H1 (cell line): ENCODE measurements around the gene CCNK. TPM values are rescaled to one million over a fixed set of nuclear protein-coding genes. Genes with fewer than 3 reads are reported as not detected.

Source experiments
- CTCF ChIA-PET: fragments of 300-600 bp; sonication (Branson Sonifier 250); formaldehyde crosslinking; loops from one replicate; lab custom pipeline; 2021; ENCODE audit not compliant: partially characterized antibody; lab: Charles Lee
- POLR2A ChIA-PET: fragments of 300-600 bp; sonication (Branson Sonifier 250); formaldehyde crosslinking; loops from one replicate; lab custom pipeline; 2021; ENCODE audit warnings: inconsistent platforms; ENCODE audit not compliant: partially characterized antibody; lab: Charles Lee
- DNase-seq, 2 experiments: peaks; one replicate each; pipeline versions ENCODE4 v3.0.0 to v3.0.0-alpha.2; 2010 to 2022; ENCODE audit warnings: low spot score in 2 of 2, low read depth in 1 of 2, mixed read lengths in 1 of 2
- FAIRE-seq: peaks from 2 replicates; lab custom pipeline; 2011; peaks lifted over from hg19 to GRCh38; lab: Jason Lieb, UNC
- H2AFZ ChIP-seq: 2 replicates; pipeline ENCODE4 v1.8.1; 2012; ENCODE audit warnings: low read length, inconsistent platforms
- H2AK5ac ChIP-seq: 2 replicates; pipeline ENCODE4 v1.6.1; 2013; ENCODE audit warnings: low read depth, low read length
- H2BK120ac ChIP-seq: replicated peaks from 2 replicates; pipeline ENCODE3; 2013; ENCODE audit warnings: low read depth, low read length, inconsistent platforms
- H2BK12ac ChIP-seq: 2 replicates; pipeline ENCODE4 v1.6.1; 2013; ENCODE audit warnings: low read depth, low read length
- H2BK15ac ChIP-seq: 2 replicates; pipeline ENCODE4 v1.6.1; 2013; ENCODE audit warnings: low read length
- H2BK20ac ChIP-seq: 2 replicates; pipeline ENCODE4 v1.6.1; 2013; ENCODE audit warnings: low read length
- H2BK5ac ChIP-seq: 2 replicates; pipeline ENCODE4 v1.6.1; 2013; ENCODE audit warnings: low read depth, low read length
- H3K14ac ChIP-seq: 2 replicates; pipeline ENCODE4 v1.6.1; 2013; ENCODE audit warnings: inconsistent platforms; ENCODE audit not compliant: insufficient read length
- H3K18ac ChIP-seq: 2 replicates; pipeline ENCODE4 v1.6.1; 2013; ENCODE audit warnings: low read length; ENCODE audit errors: extremely low read depth
- H3K23ac ChIP-seq: 2 replicates; pipeline ENCODE4 v1.6.1; 2013; ENCODE audit warnings: inconsistent platforms; ENCODE audit not compliant: insufficient read length
- H3K23me2 ChIP-seq: 2 replicates; pipeline ENCODE4 v1.6.1; 2013; ENCODE audit warnings: low read depth, low read length
- H3K27ac ChIP-seq: 2 replicates; pipeline ENCODE4 v1.6.1; 2011; ENCODE audit warnings: low read depth, low read length, inconsistent platforms
- H3K27me3 ChIP-seq, 4 experiments: replicated peaks in 1 of 4; 1 replicate in 1 of 4; 2 replicates in 3 of 4; pipeline versions ENCODE4 v1.6.1 to v1.8.1; 2011 to 2013; ENCODE audit warnings: low read length in 3 of 4, mild to moderate bottlenecking in 3 of 4, inconsistent platforms in 2 of 4, mixed read lengths in 2 of 4, moderate library complexity in 1 of 4; ENCODE audit not compliant: control insufficient read depth in 3 of 4, insufficient read depth in 3 of 4; ENCODE audit errors: extremely low read depth in 1 of 4
- H3K36me3 ChIP-seq, 4 experiments: 2 replicates each; pipeline versions ENCODE4 v1.6.1 to v1.8.1; 2011 to 2013; ENCODE audit warnings: mild to moderate bottlenecking in 4 of 4, low read length in 3 of 4, moderate library complexity in 2 of 4, control low read depth in 1 of 4, inconsistent platforms in 1 of 4; ENCODE audit not compliant: insufficient read depth in 4 of 4, control insufficient read depth in 2 of 4
- H3K4ac ChIP-seq: replicated peaks from 2 replicates; pipeline ENCODE3; 2013; ENCODE audit warnings: low read length, low read depth, mixed read lengths, inconsistent platforms; ENCODE audit not compliant: insufficient read length
- H3K4me1 ChIP-seq, 4 experiments: replicated peaks in 1 of 4; 1 replicate in 1 of 4; 2 replicates in 3 of 4; pipeline versions ENCODE4 v1.6.1 to v1.8.1; 2011 to 2013; ENCODE audit warnings: low read length in 3 of 4, inconsistent platforms in 2 of 4, mixed read lengths in 1 of 4; ENCODE audit not compliant: insufficient read depth in 4 of 4, control insufficient read depth in 3 of 4
- H3K4me2 ChIP-seq, 2 experiments: 2 replicates each; pipeline versions ENCODE4 v1.6.1 to v1.8.1; 2011 to 2013; ENCODE audit warnings: low read depth in 2 of 2, low read length in 2 of 2, control low read depth in 1 of 2, inconsistent platforms in 1 of 2, mild to moderate bottlenecking in 1 of 2; ENCODE audit not compliant: insufficient read depth in 1 of 2
- H3K4me3 ChIP-seq, 4 experiments: fragments of 200-600, 300-600 bp in 1 of 4; sonication (generic), shearing (Covaris generic), sonication (Bioruptor Twin) in 1 of 4; 2 replicates each; pipeline versions ENCODE4 v1.5.1 to v1.8.1; 2011 to 2016; ENCODE audit warnings: low read length in 4 of 4, low read depth in 3 of 4, control low read depth in 2 of 4, inconsistent platforms in 2 of 4, mild to moderate bottlenecking in 2 of 4, mixed read lengths in 1 of 4, moderate library complexity in 1 of 4; ENCODE audit not compliant: insufficient read depth in 2 of 4; ENCODE audit errors: extremely low read depth in 1 of 4
- H3K56ac ChIP-seq: replicated peaks from 2 replicates; pipeline ENCODE3; 2013; ENCODE audit warnings: low read depth, mild to moderate bottlenecking, mixed read lengths, low read length, inconsistent platforms; ENCODE audit not compliant: insufficient read length
- H3K79me1 ChIP-seq: 2 replicates; pipeline ENCODE4 v1.6.1; 2013; ENCODE audit warnings: low read depth, low read length, control low read depth
- H3K79me2 ChIP-seq, 2 experiments: 2 replicates each; pipeline versions ENCODE4 v1.6.1 to v1.8.1; 2012 to 2013; ENCODE audit warnings: low read length in 2 of 2, mild to moderate bottlenecking in 2 of 2, inconsistent platforms in 1 of 2; ENCODE audit not compliant: insufficient read depth in 2 of 2, control insufficient read depth in 1 of 2
- H3K9ac ChIP-seq, 4 experiments: replicated peaks in 1 of 4; 1 replicate in 1 of 4; 2 replicates in 3 of 4; pipeline versions ENCODE4 v1.6.1 to v1.8.1; 2011 to 2013; ENCODE audit warnings: low read depth in 3 of 4, low read length in 3 of 4, control low read depth in 2 of 4, mild to moderate bottlenecking in 2 of 4, moderate library complexity in 2 of 4, inconsistent platforms in 1 of 4; ENCODE audit errors: extremely low read depth in 1 of 4
- H3K9me3 ChIP-seq, 2 experiments: 2 replicates each; pipeline versions ENCODE4 v1.6.1 to v1.8.1; 2012 to 2013; ENCODE audit warnings: mild to moderate bottlenecking in 2 of 2, moderate library complexity in 2 of 2, control low read depth in 1 of 2, inconsistent platforms in 1 of 2, low read depth in 1 of 2, low read length in 1 of 2, mixed read lengths in 1 of 2; ENCODE audit not compliant: insufficient read depth in 2 of 2
- H4K20me1 ChIP-seq, 2 experiments: replicated peaks in 1 of 2; 2 replicates each; pipeline versions ENCODE3 to v1.8.1; 2011 to 2013; ENCODE audit warnings: inconsistent platforms in 2 of 2, low read length in 2 of 2, mild to moderate bottlenecking in 1 of 2; ENCODE audit not compliant: insufficient read depth in 2 of 2, control insufficient read depth in 1 of 2
- H4K5ac ChIP-seq: 2 replicates; pipeline ENCODE4 v1.6.1; 2013; ENCODE audit warnings: low read length, low read depth, mixed read lengths, inconsistent platforms; ENCODE audit not compliant: insufficient read length
- H4K8ac ChIP-seq: 2 replicates; pipeline ENCODE4 v1.8.0; 2013; ENCODE audit warnings: mild to moderate bottlenecking, moderate library complexity, low read length, inconsistent platforms; ENCODE audit not compliant: insufficient read depth; ENCODE audit errors: extremely low read depth
- H4K91ac ChIP-seq: replicated peaks from 2 replicates; pipeline ENCODE3; 2013; ENCODE audit warnings: low read length, mixed read lengths, inconsistent platforms; ENCODE audit not compliant: insufficient read length
- BRCA1 ChIP-seq: IDR thresholded peaks from 2 replicates; pipeline ENCODE4 v1.6.1; 2012; ENCODE audit warnings: low read depth, low read length, improper control_type of control experiment
- EP300 ChIP-seq, 2 experiments: IDR thresholded peaks; 1 replicate in 1 of 2; 2 replicates in 1 of 2; pipeline ENCODE4 v1.6.1; 2011 to 2012; ENCODE audit warnings: low read depth in 2 of 2, low read length in 2 of 2, mild to moderate bottlenecking in 2 of 2, borderline replicate concordance in 1 of 2, inconsistent platforms in 1 of 2, moderate library complexity in 1 of 2
- HDAC2 ChIP-seq, 2 experiments: fragments of 300-600 bp in 1 of 2; sonication (generic) in 1 of 2; IDR thresholded peaks; 2 replicates each; pipeline ENCODE4 v1.6.1; 2011 to 2012; ENCODE audit warnings: low read depth in 2 of 2, low read length in 2 of 2, mild to moderate bottlenecking in 2 of 2, moderate library complexity in 2 of 2, borderline replicate concordance in 1 of 2, inconsistent platforms in 1 of 2
- HDAC6 ChIP-seq: IDR thresholded peaks from one replicate; pipeline ENCODE4 v1.7.1; 2012; ENCODE audit warnings: low read depth, mild to moderate bottlenecking, inconsistent platforms, low read length, moderate library complexity
- KDM5A ChIP-seq: fragments of 200-600 bp; IDR thresholded peaks from 2 replicates; pipeline ENCODE4 v1.7.1; 2012; ENCODE audit warnings: mild to moderate bottlenecking, low read length, inconsistent platforms, mixed read lengths
- MAFK ChIP-seq: IDR thresholded peaks from 2 replicates; pipeline ENCODE4 v1.6.1; 2012; ENCODE audit warnings: low read depth, mild to moderate bottlenecking, improper control_type of control experiment, low read length
- MAX ChIP-seq: IDR thresholded peaks from 2 replicates; pipeline ENCODE4 v1.6.1; 2012; ENCODE audit warnings: inconsistent platforms
- NRF1 ChIP-seq: IDR thresholded peaks from 2 replicates; pipeline ENCODE4 v1.6.1; 2011; ENCODE audit warnings: mild to moderate bottlenecking, low read depth, low read length, improper control_type of control experiment
- TAF1 ChIP-seq: IDR thresholded peaks from 2 replicates; pipeline ENCODE4 v1.6.1; 2011; ENCODE audit warnings: mild to moderate bottlenecking, low read depth, low read length
- ZNF274 ChIP-seq: IDR thresholded peaks from 2 replicates; pipeline ENCODE4 v1.7.0; 2012; ENCODE audit warnings: low read length, borderline replicate concordance; ENCODE audit errors: extremely low read depth
- WGBS, 2 experiments: shearing (Covaris generic) in 1 of 2; methylation state at CpG; one replicate each; pipeline versions ENCODE4 v1.1.6 to v1.1.7; 2013 to 2015; ENCODE audit warnings: low lambda C conversion rate in 2 of 2, mixed read lengths in 2 of 2, inconsistent platforms in 1 of 2, low coverage in 1 of 2, missing lambda C conversion rate in 1 of 2; ENCODE audit not compliant: insufficient replicate concordance in 2 of 2, insufficient coverage in 1 of 2, insufficient read length in 1 of 2; ENCODE audit errors: extremely low coverage in 1 of 2, missing lambda C conversion rate in 1 of 2; 5-methylcytosine and 5-hydroxymethylcytosine counted together
- polyA plus RNA-seq, 7 experiments: library from polyadenylated mRNA; depleted of rRNA in 3 of 7; stranded (reverse) in 5 of 7; unstranded in 2 of 7; fragments of >200 nt in 5 of 7; fragments of 200-250 nt in 2 of 7; gene quantifications; 1 replicate in 5 of 7; 2 replicates in 1 of 7; 4 replicates in 1 of 7; pipeline versions ENCODE4 v1.2.1 to v1.2.3, GENCODE V29; 2011 to 2013; ENCODE audit warnings: missing spikeins in 2 of 7, mixed read lengths in 2 of 7
- total RNA-seq: library from RNA; stranded (reverse); fragmentation: NEBNext Ultra II Directional; extraction: Animal tissue kit (Norgen Biotek cat#: 25700); gene quantifications from 2 replicates; pipeline ENCODE4 v1.2.1, GENCODE V29; 2021

Gene CCNK
- total and polyA plus RNA-seq, 2 of the 8 experiments (the other 6 are each of a cell fraction or from before 2014, with no cell fraction given), result 10.7 to 82.7 TPM

GRCh38 chr14:99447739-99448138, 33.5 kb upstream of the CCNK start:
- no peaks in the 10 kb centered on the region for H3K4me1 ChIP-seq
- no peak overlapping the region for H3K23ac ChIP-seq
- H4K20me1 ChIP-seq, result peaks cover 0 to 4% of the 10 kb centered on the region in 2 experiments
- no peak overlapping the region for H3K56ac ChIP-seq
- no peak overlapping the region for H2AK5ac ChIP-seq
- H3K27me3 ChIP-seq, result no peaks in the 10 kb centered on the region
- H3K79me1 ChIP-seq, result no peaks in the 10 kb centered on the region
- no peak overlapping the region for H4K91ac ChIP-seq
- no peak overlapping the region for H4K5ac ChIP-seq
- peaks cover 0 to 9% (median 5%) of the 10 kb centered on the region in 4 experiments; a peak in 2 of 8 replicates for H3K36me3 ChIP-seq
- no peak overlapping the region for H3K4ac ChIP-seq
- 0 out of 4 replicates have a peak, but pooled peaks cover 0 to 2% of the 10 kb centered on the region in 2 experiments for H3K79me2 ChIP-seq
- H2BK15ac ChIP-seq, result no peak overlapping the region
- CTCF ChIA-PET, result interaction anchor here (1.2 kb wide), 1 partner anchor 9 kb away, joined by 4 read pairs; no protein-coding TSS in a partner anchor
- no peak for TF ChIP-seq MAFK
- no peak for TF ChIP-seq ZNF274
- TF ChIP-seq MAX, result no peak
- TF ChIP-seq EP300 (IDR thresholded peaks at IDR 0.05; ENCODE audit: borderline replicate concordance in 1 of 2, low read depth in 2 of 2, low read length in 2 of 2), result no peak
- TF ChIP-seq NRF1, result no peak
- no peak for TF ChIP-seq HDAC6
- no peak for TF ChIP-seq BRCA1
- no peak for TF ChIP-seq HDAC2 (IDR thresholded peaks at IDR 0.05; ENCODE audit: borderline replicate concordance in 1 of 2, low read depth in 2 of 2, low read length in 2 of 2)
- TF ChIP-seq KDM5A, result no peak
- TF ChIP-seq TAF1, result no peak
- no peak overlapping the region for H3K4me3 ChIP-seq
- no peak overlapping the region for H3K14ac ChIP-seq
- H2BK120ac ChIP-seq, result no peak overlapping the region
- H3K23me2 ChIP-seq, result no peaks in the 10 kb centered on the region
- no peak overlapping the region for H2BK12ac ChIP-seq
- WGBS, 2 experiments, result 98% methylated on average over 4 of the region's 4 CpGs; no CpG with 5 or more reads in 1 of the 2 experiments
- H2BK5ac ChIP-seq, result no peak overlapping the region
- no peak overlapping the region for H3K18ac ChIP-seq
- no peak overlapping the region for H2BK20ac ChIP-seq
- POLR2A ChIA-PET, result no interaction called here
- no peak overlapping the region for H3K9ac ChIP-seq
- H3K4me2 ChIP-seq, result no peak overlapping the region
- no peak overlapping the region for H4K8ac ChIP-seq
- no peak for DNase-seq
- H3K27ac ChIP-seq, result no peak overlapping the region
- H3K9me3 ChIP-seq, result no peaks in the 10 kb centered on the region
- H2AFZ ChIP-seq, result no peak overlapping the region
- no peak for FAIRE-seq
